HFF-Myc (cell line): ENCODE results near the gene KIAA0753.
"Not testable (repeated sequence)": the region's sequence is repeated elsewhere in the genome, so short reads cannot be mapped to it uniquely, and the experiment has no call there.

Experiments
- DNase-seq: peaks from one replicate; pipeline ENCODE4 v3.0.0-alpha.2; 2011; ENCODE audit warnings: low read depth; ENCODE audit errors: extremely low read depth
- H3K4me3 ChIP-seq: replicated peaks from 2 replicates; pipeline ENCODE4 v1.5.1; 2011; ENCODE audit warnings: low read depth, mild to moderate bottlenecking, control low read depth, low read length
- TF ChIP-seq, protein P1 (sequence below): IDR thresholded peaks from 2 replicates; pipeline ENCODE4 v1.5.1; 2012; ENCODE audit warnings: mild to moderate bottlenecking, low read depth, low read length, control low read depth; ENCODE audit errors: missing control alignments

KIAA0753 gene

DNA sequence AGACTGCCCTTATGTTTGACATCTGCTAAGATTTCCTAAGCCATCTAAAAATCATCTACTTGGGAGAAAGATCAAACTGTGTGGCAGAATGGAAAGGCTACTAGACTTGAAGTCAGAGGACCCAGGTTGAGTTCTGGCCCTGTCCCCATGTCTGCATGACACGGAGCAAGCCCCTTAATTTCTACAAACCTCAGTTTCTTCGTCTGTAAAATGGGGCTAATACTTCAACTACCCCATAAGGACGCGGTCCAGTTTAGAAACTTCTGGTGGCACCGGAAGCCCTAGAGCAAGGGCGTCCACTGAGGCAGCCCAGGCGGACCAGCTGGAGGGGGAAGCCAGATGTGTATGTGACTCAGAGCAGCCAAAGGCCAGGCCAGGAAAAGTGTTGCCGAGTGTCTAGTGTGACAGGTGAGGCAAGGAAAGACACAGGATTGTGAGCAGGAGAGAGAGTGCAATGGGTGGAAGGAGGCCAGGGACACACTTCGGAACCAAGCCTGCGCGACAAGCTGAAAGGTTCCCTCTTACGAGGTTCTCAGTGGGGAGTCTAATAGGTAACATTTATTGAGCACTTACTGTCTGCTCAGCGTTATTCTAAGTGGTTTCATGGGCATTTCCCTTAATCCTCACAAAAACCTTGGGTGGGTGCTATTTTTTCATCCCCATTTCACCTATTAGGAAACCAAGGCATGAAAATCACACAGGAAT lies 66.4 kb downstream of the KIAA0753 start:
- no peak overlapping the region for H3K4me3 ChIP-seq
- TF ChIP-seq, protein P1, sequence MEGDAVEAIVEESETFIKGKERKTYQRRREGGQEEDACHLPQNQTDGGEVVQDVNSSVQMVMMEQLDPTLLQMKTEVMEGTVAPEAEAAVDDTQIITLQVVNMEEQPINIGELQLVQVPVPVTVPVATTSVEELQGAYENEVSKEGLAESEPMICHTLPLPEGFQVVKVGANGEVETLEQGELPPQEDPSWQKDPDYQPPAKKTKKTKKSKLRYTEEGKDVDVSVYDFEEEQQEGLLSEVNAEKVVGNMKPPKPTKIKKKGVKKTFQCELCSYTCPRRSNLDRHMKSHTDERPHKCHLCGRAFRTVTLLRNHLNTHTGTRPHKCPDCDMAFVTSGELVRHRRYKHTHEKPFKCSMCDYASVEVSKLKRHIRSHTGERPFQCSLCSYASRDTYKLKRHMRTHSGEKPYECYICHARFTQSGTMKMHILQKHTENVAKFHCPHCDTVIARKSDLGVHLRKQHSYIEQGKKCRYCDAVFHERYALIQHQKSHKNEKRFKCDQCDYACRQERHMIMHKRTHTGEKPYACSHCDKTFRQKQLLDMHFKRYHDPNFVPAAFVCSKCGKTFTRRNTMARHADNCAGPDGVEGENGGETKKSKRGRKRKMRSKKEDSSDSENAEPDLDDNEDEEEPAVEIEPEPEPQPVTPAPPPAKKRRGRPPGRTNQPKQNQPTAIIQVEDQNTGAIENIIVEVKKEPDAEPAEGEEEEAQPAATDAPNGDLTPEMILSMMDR: no peak
- DNase-seq: no peak

DNA sequence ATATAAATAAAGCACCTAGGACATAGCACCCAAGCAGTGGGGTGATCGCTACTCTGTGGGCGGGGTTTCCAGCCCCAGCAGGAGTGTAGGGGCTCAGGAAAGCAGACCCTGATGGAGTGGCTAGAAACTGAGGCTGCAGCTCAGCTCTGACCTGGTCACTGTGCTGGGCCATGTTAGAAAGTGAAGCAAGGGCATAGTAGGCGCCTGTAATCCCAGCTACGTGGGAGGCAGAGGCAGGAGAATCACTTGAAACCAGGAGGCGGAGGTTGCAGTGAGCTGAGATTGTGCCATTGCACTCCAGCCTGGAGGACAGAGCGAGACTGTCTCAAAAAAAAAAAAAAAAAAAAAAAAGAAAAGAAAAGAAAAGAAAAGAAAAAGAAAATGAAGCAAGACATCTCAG lies 67.0 kb downstream of the KIAA0753 start:
- DNase-seq, H3K4me3 ChIP-seq: not testable (repeated sequence)

DNA sequence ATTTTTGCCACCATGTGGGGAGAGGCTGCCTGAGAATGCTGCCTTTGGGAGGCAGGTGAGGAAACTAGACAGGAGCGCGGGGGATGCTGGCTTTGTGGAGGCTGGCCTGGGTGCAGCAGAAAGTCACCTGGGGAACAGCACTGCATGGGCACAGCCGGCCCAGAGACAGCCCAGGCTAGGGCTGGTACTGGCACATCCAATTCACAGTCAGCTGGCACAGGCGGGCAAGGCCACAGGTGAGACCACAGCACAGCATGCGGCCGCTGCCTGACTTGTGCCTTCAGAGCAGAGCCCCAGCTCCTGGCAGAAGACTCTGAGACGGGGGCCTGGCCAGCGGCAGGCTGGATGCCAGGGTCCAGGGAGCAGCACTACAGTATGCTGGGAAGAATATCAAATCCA lies 67.5 kb downstream of the KIAA0753 start:
- no peak for DNase-seq
- TF ChIP-seq, protein P1: no peak
- no peak overlapping the region for H3K4me3 ChIP-seq

DNA sequence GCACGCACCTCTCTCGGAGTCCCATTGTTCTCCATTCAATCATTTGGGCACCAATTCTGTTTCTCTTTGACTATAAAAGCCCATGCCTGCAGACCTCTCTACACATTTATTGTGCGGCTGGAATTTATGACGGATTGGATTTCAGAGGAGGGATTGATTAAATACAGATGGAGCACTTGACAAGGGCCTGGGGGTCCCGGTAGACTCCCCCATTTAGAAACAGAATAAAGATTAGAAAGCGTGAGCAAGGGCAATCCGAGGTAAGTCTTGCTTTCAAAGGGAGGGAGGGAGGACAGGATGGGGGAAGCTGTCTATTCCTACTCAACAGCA lies 69.1 kb downstream of the KIAA0753 start:
- H3K4me3 ChIP-seq: no peak overlapping the region
- DNase-seq: no peak
- TF ChIP-seq, protein P1: no peak

DNA sequence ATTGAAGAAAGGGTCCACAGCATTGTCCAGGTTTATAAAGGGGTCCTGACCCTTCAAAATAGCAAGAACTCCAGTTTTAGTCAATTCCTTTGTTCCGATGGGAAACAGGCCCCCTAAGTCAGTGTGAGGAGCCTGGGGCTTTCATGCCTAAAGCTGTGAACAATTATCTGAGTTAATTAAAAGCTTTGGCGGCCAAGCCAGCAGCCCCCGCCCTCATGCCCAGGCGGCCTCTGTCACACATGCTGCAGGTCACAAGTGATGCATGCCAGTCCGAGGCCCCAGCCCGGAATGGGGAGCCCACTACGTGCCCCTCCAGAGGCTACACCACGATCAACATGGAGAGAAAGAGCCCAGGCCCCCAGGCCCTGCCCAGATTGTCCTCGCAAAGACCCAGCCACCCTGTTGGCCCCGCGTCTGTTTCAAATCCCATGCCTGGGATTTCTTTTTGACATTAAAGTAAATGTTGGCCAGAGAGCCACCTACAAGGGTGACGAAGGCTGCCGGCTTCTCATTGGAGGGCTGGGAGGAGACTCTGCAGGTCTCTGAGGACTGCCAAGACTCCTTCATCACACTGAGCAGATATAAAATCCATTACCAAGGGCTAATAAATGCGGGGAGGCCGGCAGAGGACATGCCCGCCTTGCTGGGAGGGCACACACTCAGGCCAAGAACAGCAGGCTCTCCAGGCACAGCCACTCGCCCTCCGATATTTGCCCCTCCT lies 69.6 kb downstream of the KIAA0753 start:
- no peak for DNase-seq
- H3K4me3 ChIP-seq: no peak overlapping the region

DNA sequence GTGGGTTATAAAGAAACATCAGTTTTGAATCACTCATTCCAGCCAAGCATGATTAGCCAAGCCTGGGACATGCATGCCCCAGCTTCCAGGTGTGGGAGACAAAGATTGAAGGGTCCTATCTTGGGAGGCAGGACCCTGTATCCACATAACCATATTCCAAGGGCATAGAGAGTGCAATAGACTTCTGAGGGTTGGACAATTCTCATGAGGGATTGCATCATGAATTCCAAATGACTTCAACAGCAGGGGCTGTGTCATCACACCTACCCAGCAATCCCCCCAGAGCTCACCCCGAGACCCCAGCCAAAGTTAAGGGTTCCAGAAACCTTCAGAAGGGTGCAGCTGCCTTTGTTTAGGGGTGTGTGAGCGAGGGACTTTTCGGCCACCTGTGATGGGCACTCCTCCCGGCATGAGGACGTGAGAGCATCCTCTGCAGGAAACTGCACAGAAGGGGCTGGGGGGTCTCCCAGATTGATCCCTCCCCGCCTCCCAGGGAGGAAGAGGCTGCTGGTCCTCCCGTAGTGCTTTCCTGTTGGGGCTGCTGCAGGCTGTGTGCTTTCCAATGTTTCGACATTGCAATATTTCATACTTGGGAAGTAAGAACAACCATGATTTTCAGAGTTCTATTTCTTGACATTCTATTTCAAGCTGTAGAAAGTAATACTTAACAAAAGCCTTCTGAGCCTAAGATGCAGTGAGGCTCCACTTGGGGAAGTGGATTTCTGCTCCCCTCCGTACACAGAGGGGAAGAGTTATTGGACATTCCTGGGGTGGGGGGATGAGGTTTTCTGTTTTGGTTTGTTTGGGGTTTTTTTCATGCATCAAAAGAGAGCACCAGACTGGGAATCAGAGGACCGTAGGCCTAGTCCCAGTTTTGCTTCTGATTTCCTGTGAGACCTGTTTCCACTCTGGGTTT lies 70.9 kb downstream of the KIAA0753 start:
- TF ChIP-seq, protein P1: no peak
- no peak for DNase-seq
- H3K4me3 ChIP-seq: no peak overlapping the region

More for the DNA sequence above, 69.6 kb downstream of the KIAA0753 start:
- TF ChIP-seq, protein P1: no peak

DNA sequence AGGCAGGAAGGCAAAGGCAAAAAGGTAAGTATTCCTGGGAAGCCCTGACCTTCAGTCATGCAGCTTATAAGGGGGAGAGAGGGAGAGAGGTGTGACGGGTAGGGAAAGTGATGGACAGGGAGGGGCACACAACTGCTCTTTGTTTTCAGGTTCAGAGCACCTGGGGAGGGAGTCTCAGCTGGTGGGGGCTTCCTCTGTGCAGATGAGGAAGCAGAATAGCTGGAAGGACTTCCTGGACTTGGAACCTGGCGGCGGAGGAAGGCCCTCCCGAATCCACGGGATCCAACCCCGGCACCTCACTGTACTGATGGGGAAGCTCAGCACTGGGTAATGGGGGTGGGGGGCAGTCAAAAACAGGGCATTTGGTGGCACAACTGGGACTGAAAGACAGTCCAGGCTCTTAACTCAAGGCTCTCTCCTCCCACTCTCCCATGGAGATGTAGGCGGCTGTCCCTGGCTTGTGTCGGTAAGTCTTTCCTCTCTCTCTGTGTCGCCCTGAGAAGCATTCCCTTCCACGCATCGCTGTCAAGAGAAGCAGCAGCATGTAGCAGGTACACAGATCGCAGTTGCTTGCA lies 72.2 kb downstream of the KIAA0753 start:
- DNase-seq: no peak
- H3K4me3 ChIP-seq: no peak overlapping the region
- TF ChIP-seq, protein P1: no peak
